HG02571 (cell line): Measurements from ENCODE around the gene CD70.
"Not testable (repeated sequence)": the region's sequence is repeated elsewhere in the genome, so short reads cannot be mapped to it uniquely, and the experiment has no call there.

ENCODE experiments used
- ATAC-seq: cut with Tn5 transposase; IDR thresholded peaks from one replicate; pipeline ENCODE4 v1.9.1; 2021; ENCODE audit warnings: mild to moderate bottlenecking, moderate library complexity; ENCODE audit not compliant: unreplicated experiment

CD70 gene

GRCh38 chr19:6572217-6572616, 18.7 kb downstream of the CD70 start:
- ATAC-seq: no peak

- no peak for ATAC-seq
Measured at GRCh38 chr19:6571167-6571566, 19.8 kb downstream of the CD70 start.

GRCh38 chr19:6570764-6571163, 20.2 kb downstream of the CD70 start:
- ATAC-seq: no peak

DNA sequence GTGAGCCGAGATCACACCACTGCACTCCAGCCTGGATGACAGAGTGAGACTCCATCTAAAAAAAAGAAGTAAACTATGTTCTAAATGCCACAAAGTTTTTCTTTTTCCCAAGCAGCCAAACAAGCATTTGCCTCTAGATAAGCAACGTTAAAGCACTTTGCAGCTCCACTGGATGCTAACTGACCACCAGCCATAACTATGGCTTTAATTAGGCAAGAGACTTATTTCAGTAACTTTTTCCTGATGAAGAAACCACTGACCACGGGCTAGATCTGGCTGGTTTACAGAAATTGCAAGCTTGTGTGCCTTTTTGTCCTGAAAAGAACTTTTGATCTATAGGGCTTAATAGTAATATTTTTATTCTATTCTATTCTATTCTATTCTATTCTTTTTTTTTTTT, 22.1 kb downstream of the CD70 start:
- no peak for ATAC-seq

DNA sequence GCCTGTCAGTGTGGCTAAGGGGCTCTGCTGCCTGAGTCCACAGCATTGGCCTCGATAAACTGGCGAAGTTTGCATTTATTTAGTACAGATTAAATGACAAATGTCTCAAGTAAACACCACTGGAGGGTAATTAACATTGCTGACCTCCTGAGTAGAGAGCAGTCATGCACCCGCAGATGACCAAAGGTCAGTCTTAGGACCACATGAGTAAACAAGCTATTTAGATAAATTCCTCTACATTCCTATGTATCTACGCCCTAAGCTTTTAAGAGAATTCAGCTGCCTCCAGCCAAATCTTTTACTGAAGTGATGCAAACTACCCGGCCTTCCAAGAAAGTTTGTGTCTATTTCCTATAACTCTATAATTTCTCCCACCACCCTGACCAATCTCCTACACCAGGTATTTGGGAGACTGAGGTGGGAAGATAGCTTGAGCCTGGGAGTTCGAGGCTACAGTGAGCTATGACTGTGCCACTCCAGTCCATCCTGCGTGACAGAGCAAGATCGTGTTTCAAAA, 22.9 kb downstream of the CD70 start:
- ATAC-seq: no peak

DNA sequence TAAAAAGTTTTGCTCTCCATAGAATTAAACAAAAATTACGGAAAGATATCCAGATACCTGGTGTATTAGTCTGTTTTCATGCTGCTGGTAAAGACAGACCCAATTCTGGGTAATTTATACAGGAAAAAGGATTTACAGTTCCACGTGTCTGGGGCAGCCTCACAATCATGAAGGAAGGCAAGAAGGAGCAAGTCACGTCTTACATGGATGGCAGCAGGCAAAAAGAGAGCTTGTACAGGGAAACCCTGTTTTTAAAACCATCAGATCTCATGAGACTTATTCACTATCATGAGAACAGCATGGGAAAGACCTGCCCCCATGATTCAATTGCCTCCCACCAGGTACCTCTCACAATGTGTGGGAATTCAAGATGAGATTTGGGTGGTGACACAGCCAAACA, 24.2 kb downstream of the CD70 start:
- ATAC-seq: not testable (repeated sequence)

DNA sequence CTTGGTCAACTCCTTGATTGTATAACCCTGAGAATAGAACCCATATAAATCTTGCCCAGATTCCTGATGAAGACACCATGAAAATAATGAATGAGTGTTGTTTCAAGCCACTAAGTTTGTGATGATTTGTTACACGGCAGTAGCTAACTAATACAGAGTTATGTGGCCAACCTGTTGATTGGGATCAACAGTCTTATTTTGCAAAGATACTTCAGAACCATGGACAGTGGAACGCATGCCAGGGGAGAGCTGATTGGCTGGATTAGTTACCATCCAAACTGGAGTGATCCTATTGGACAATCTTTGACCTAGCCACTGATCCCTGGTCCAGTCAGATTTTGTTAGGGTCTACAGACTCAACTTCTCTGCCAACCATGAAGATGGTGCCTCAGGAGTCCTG, 26.6 kb downstream of the CD70 start:
- no peak for ATAC-seq

DNA sequence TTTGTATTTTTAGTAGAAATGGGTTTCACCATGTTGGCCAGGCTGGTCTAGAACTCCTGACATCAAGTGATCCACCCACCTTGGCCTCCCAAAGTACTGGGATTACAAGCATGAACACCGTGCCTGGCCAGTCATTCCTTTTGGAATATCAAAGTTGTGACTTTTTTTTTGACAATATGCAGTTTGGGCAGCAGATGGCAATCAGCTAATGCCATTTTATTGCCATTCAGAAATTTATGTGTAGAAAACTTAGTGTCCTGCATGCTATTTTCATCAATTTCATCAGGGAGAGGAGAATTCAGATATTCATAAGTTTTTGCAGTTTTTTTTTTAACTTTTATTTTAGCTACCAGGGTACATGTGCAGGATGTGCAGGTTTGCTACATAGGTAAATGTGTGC, 28.5 kb downstream of the CD70 start:
- not testable (repeated sequence) for ATAC-seq

DNA sequence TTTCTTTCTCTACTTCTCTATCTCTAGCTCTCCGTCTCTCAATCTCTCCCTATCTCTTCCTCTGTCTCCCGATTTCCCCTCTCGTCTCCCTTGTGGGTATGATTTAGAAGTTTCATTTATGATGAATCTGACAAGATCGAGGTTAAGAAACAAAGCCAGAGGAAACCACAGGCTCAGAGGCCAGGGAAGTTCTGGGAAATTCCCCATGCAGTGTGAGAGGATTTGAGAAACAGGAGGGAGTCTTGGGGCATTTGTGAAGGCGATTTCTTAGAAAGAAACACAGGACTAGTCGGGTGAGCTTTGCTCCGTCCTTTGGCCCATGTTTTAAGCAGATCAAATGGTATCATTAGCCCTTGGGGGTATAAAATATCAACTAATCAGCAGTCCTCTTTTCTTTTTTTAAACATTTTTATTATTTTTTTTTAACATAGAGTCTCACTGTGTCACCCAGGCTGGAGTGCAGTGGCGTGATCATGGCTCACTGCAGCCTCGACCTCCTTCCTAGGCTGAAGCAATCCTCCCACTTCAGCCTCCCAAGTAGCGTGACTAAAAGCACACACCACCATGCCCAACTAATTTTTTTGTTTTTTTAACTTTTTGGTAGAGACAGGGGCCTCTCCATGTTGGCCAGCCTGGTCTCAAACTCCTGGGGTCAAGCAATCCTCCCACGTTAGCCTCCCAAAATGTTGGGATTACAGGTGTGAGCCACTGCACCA, 34.3 kb downstream of the CD70 start:
- no peak for ATAC-seq

GRCh38 chr19:6556043-6556449, 34.9 kb downstream of the CD70 start:
- ATAC-seq: no peak

DNA sequence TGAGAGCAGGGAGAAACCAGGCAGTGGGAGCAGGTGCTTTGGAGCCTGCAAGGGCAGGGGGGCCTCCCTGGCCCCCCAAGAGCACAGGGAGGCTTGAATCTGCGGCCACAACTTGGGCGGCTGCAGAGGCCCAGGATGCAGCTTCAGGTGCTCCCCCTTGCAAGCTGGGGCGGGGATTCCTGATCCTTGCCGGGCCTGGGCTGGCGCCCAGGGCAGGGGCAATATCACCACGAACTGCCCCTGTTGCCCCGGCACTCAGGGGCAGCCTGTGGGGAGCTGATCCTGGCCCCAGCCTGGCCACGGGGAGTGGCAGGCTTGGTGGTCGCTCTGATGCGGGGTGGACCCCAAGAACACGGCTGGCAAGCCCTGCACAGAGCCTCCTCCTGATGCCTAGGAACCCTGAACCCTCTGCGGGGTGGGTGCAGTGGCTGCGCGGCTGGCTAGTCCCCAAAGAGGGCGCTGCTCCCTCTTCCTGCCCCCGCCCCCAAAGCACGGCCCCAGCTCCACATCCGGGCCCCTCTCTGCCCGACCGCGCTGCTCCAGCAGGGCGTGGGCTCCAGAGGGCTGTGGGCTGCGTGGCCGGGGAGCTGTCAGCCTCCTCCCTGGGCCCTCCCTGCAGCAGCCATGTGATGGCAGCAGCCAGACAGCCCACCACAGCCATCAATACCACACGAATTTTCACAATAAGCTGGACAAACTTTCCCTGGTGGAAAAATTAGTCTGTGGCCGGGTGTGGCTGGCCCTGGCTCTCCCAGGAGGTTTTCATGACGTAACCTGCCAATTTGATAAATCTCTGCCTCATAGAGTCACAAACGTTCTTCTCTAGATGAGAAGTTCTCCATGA, 39.1 kb downstream of the CD70 start:
- ATAC-seq: no peak

- no peak for ATAC-seq
Measured at GRCh38 chr19:6551091-6551490, 39.9 kb downstream of the CD70 start.

GRCh38 chr19:6550679-6551078, 40.3 kb downstream of the CD70 start:
- ATAC-seq: not testable (repeated sequence)

DNA sequence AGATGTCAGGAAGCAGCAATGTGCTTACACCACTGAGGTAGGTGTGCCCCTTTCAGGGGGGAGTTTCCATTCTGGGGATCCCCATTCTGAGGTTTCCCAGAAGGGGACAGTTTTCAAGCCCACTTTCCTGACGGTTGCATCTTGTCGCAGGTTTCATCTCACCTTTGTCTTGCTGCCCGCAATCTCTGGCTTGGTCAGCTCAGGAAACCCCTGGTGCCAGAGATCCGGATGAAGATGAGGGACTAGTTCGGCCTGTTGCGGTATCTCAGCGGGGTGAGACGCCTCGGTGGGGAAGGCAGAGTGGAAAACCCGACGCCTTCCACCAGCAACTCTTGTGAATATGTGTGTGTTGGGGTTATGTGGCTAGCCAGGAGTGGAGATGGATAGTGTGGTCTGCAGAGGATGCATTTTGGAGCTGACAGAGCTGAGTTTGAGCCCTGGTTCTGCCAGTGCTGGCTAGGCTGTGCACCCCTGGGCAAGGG, 47.0 kb downstream of the CD70 start:
- ATAC-seq: no peak

DNA sequence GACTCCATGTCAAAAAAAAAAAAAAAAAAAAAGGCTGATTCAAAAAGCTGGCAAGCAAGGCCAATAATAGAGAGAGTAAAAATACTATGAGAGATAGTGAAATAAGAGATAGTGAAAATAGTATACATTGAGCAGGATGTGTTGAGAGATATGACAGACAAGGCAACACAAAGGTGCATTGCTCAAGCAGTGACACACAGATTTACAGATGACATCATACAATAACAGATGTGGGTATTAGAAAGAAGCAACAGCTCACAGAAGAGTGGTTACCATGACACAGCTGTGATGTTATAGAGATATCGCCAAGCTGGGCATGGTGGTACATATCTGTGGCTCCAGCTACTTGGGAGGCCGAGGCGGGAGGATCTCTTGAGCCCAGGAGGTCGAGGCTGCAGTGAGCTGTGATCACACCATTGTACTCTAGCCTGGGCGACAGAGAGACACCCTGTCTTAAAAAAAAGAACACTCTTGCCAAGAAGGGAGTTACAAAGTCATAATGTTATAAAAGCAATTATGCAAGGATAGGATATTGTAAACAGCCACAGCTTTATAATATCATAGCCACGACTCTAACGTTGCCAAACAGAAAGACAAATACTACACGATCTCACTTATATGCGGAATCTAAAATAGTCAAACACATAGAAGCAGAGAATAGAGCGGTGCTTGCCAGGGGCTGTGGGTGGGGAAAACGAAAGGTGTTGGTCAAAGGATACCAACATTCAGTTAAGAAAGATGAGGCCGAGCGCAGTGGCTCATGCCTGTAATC, 49.8 kb downstream of the CD70 start:
- ATAC-seq: no peak

GRCh38 chr19:6539514-6539913, 51.4 kb downstream of the CD70 start:
- ATAC-seq: no peak
